OCI-LY7 (cell line): ENCODE data around the gene RAB40C. TPM values are rescaled to one million over a fixed set of nuclear protein-coding genes. Genes with fewer than 3 reads are reported as not detected.

Experiments
- BruUV-seq: library from RNA; stranded (reverse); fragments of 400-500 nt; replicated peaks from 2 replicates; lab custom pipeline; 2021; lab: Mats Ljungman, UMichigan
- CTCF ChIA-PET: fragments of 300-600 bp; sonication (Branson Sonifier 250); formaldehyde crosslinking; loops from one replicate; lab custom pipeline; 2022; ENCODE audit warnings: antibody characterized with exemption; ENCODE audit not compliant: unreplicated experiment; lab: Charles Lee
- POLR2A ChIA-PET: fragments of 300-600 bp; sonication (Branson Sonifier 250); formaldehyde crosslinking; loops from one replicate; lab custom pipeline; 2022; ENCODE audit warnings: antibody characterized with exemption; lab: Charles Lee
- DNase-seq: peaks from one replicate; pipeline ENCODE4 v3.0.0-alpha.2; 2015; ENCODE audit warnings: low spot score
- H2AFZ ChIP-seq: fragments of 200-600 bp; sonication (generic), shearing (Covaris generic); 2 replicates; pipeline ENCODE4 v1.6.1; 2014; ENCODE audit warnings: mild to moderate bottlenecking, antibody characterized with exemption, low read length, moderate library complexity
- H3K27ac ChIP-seq: fragments of 200-600 bp; sonication (generic); 2 replicates; pipeline ENCODE4 v1.5.1; 2014; ENCODE audit warnings: mixed run types, low read depth, mild to moderate bottlenecking, moderate library complexity, low read length, inconsistent platforms; ENCODE audit not compliant: poor library complexity, severe bottlenecking
- H3K36me3 ChIP-seq: fragments of 200-600 bp; sonication (generic); 2 replicates; pipeline ENCODE4 v1.6.1; 2014; ENCODE audit warnings: mild to moderate bottlenecking, antibody characterized with exemption, low read length, moderate library complexity, mixed read lengths; ENCODE audit not compliant: insufficient read depth
- H3K4me1 ChIP-seq: fragments of 200-600 bp; sonication (generic); 2 replicates; pipeline ENCODE4 v1.5.1; 2014; ENCODE audit warnings: mild to moderate bottlenecking, low read length; ENCODE audit not compliant: insufficient read depth, poor library complexity, severe bottlenecking
- H3K4me2 ChIP-seq: fragments of 200-600 bp; sonication (generic); 2 replicates; pipeline ENCODE4 v1.6.1; 2014; ENCODE audit warnings: mild to moderate bottlenecking, low read length
- H3K4me3 ChIP-seq: fragments of 200-600 bp; sonication (generic); 2 replicates; pipeline ENCODE4 v1.5.1; 2014; ENCODE audit warnings: mild to moderate bottlenecking, low read depth, low read length; ENCODE audit not compliant: poor library complexity, severe bottlenecking
- H3K79me2 ChIP-seq: fragments of 200-600 bp; sonication (generic); 2 replicates; pipeline ENCODE4 v1.6.1; 2016; ENCODE audit warnings: low read depth, mild to moderate bottlenecking, low read length, moderate library complexity, mixed read lengths; ENCODE audit not compliant: insufficient read depth
- H3K9me2 ChIP-seq: fragments of 200-600 bp; sonication (generic); 2 replicates; pipeline ENCODE4 v1.6.1; 2016; ENCODE audit warnings: mild to moderate bottlenecking, low read length, mixed read lengths; ENCODE audit not compliant: insufficient read depth
- H3K9me3 ChIP-seq: fragments of 200-600 bp; sonication (generic); 2 replicates; pipeline ENCODE4 v1.6.1; 2014; ENCODE audit warnings: mild to moderate bottlenecking, mixed run types, low read length, mixed read lengths
- H4K20me1 ChIP-seq: fragments of 200-600 bp; sonication (generic); 2 replicates; pipeline ENCODE4 v1.6.1; 2014; ENCODE audit warnings: mild to moderate bottlenecking, antibody characterized with exemption, low read length, moderate library complexity, mixed read lengths; ENCODE audit not compliant: insufficient read depth
- EZH2phosphoT487 ChIP-seq: fragments of 200-600 bp; sonication (generic); IDR thresholded peaks from 2 replicates; pipeline ENCODE4 v1.6.1; 2018; ENCODE audit warnings: low read depth, borderline replicate concordance, mild to moderate bottlenecking, mixed run types, antibody characterized with exemption, low read length, moderate library complexity, mixed read lengths
- intact Hi-C: fragments of 100-400 bp; cut with micrococcal nuclease; formaldehyde crosslinking; loops from one replicate; pipeline ENCODE4 v1.10.0; 2022; ENCODE audit not compliant: unreplicated experiment
- total RNA-seq, 2 experiments: library from RNA; depleted of rRNA in 1 of 2; stranded (reverse); fragments of >200 nt in 1 of 2; shearing (Covaris generic) in 1 of 2; gene quantifications; 2 replicates each; pipeline ENCODE4 v1.2.3, GENCODE V29; 2014 to 2022
- TF ChIP-seq, protein P1 (sequence below): fragments of 200-600 bp; sonication (generic); conservative IDR thresholded peaks from 2 replicates; pipeline ENCODE4 v1.5.1; 2014; ENCODE audit warnings: mild to moderate bottlenecking, antibody characterized with exemption, low read length, moderate library complexity, mixed read lengths

The RAB40C gene
- total RNA-seq, 2 experiments from 2014 or later = 19.3 to 20.9 TPM

DNA sequence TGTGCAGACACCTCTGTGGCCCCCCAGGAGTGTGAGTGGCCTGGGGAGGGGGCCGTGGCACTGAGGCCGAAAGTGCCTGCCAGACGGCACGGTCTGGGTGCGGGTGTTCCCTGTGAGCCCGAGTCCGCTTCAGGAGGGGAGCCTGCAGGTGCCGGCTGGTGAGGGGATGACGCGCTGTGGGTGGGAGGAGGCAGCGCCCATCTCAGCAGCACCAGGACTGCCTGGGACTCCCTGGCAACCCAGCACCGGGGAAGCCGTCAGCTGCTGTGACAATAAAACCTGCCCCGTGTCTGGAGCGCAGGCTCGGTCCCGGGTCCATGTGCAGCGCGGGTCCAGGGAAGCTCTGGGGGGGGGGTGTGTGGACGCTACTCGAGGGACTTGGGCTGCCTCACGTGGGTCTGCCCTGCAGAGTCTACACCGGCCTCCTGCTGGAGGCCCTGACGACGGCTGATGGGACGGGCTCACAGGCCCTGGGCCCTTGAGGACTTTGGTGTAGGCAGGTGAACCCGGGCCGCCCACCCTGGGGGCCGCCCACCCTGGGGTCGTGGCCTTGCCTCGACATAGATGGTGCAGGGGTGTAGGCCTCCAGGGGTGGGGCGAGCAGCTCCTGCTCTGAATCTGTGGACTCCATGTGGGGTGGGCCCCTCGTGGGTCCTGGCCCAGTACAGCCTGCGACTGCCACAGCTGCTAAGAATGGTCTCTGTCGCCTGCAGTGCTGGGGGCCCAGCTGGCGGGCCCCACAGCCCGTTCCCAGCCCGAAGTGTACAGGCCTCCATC lies 5.9 kb upstream of the RAB40C start:
- peaks cover 7% of the 10 kb centered on the region for H3K4me1 ChIP-seq
- no peak overlapping the region for H2AFZ ChIP-seq
- TF ChIP-seq EZH2phosphoT487 = no peak
- TF ChIP-seq, protein P1, sequence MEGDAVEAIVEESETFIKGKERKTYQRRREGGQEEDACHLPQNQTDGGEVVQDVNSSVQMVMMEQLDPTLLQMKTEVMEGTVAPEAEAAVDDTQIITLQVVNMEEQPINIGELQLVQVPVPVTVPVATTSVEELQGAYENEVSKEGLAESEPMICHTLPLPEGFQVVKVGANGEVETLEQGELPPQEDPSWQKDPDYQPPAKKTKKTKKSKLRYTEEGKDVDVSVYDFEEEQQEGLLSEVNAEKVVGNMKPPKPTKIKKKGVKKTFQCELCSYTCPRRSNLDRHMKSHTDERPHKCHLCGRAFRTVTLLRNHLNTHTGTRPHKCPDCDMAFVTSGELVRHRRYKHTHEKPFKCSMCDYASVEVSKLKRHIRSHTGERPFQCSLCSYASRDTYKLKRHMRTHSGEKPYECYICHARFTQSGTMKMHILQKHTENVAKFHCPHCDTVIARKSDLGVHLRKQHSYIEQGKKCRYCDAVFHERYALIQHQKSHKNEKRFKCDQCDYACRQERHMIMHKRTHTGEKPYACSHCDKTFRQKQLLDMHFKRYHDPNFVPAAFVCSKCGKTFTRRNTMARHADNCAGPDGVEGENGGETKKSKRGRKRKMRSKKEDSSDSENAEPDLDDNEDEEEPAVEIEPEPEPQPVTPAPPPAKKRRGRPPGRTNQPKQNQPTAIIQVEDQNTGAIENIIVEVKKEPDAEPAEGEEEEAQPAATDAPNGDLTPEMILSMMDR = no peak
- CTCF ChIA-PET = interaction anchor here (0.6 kb wide), 1 partner anchor 389 kb away, joined by 3 read pairs; no protein-coding TSS in a partner anchor
- no TSS peak for BruUV-seq
- H3K4me3 ChIP-seq = no peak overlapping the region
- H4K20me1 ChIP-seq = no peaks in the 10 kb centered on the region
- no peaks in the 10 kb centered on the region for H3K9me3 ChIP-seq
- DNase-seq = no peak
- H3K4me2 ChIP-seq = no peak overlapping the region
- H3K9me2 ChIP-seq = no peaks in the 10 kb centered on the region
- H3K27ac ChIP-seq = no peak overlapping the region
- intact Hi-C loops = no loop called here
- H3K36me3 ChIP-seq = peaks cover 4% of the 10 kb centered on the region; the same call in 1 of the 2 replicates
- peaks cover 12% of the 10 kb centered on the region; the same call in 1 of the 2 replicates for H3K79me2 ChIP-seq
- POLR2A ChIA-PET = no interaction called here

DNA sequence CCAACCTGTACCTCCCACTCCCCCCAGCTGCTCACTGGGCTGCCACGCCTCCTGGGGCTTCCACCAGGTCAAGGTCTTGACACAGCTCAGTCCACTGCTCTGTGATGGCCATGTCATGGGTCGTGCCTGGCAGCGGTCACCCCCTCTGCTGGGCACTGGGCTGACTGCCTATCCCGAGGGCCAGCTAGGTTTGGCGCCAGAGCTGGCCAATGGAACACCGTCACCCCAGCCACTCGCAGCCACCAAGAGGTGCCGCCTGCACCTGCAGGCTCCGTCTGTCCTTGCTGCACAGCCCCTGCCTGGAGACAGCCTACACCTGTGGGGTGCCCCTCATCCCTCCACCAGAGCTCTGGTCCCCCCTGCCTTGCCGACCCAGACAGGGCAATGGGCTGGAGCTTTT lies 4.5 kb upstream of the RAB40C start:
- intact Hi-C loops = no loop called here
- Histone ChIP-seq H3K27ac (no peak overlapping the region), H2AFZ (no peak overlapping the region), H3K4me1 (peaks cover 7% of the 10 kb centered on the region), H3K9me2 (no peaks in the 10 kb centered on the region), H3K4me3 (no peak overlapping the region), H3K9me3 (no peaks in the 10 kb centered on the region), H3K79me2 (peaks cover 13% of the 10 kb centered on the region; the same call in 1 of the 2 replicates), H3K4me2 (no peak overlapping the region), H3K36me3 (peaks cover 4% of the 10 kb centered on the region; the same call in 1 of the 2 replicates), H4K20me1 (no peaks in the 10 kb centered on the region)
- BruUV-seq = no TSS peak
- ChIA-PET POLR2A (no interaction called here), CTCF (no interaction called here)
- TF ChIP-seq, protein P1 = no peak
- TF ChIP-seq EZH2phosphoT487 = no peak
- peak; percentile 45 for DNase-seq

DNA sequence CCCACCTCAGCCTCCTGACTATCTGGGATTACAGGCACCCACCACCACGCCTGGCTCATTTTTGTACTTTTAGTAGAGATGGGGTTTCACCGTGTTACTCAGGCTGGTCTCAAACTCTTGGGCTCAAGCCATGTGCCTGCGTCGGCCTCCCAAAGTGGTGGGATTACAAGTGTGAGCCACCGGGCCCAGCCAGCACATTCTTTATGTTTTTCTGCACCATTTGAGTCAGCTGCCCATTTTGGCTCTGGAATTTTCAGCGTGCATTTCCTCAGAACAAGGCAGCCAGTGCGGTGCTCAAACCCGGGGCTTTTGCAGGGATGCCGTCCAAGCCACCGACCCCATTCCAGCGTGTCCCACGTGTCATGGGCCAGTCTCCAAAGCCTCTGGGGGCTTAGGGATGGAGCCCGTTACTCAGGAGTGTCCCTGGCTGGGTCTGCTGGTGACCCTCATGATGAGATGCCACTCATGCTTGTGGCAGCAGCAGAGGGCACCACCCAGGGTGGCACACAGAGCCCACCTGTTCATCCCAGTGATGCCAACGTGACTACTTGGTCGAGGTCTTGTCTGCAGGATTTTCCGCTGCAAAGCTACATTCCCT lies 3.7 kb upstream of the RAB40C start:
- Histone ChIP-seq H3K4me3 (no peak overlapping the region), H3K36me3 (peaks cover 4% of the 10 kb centered on the region; the same call in 1 of the 2 replicates), H3K27ac (no peak overlapping the region), H3K9me3 (no peaks in the 10 kb centered on the region), H4K20me1 (no peaks in the 10 kb centered on the region), H3K4me2 (no peak overlapping the region), H3K79me2 (peaks cover 20% of the 10 kb centered on the region; the same call in 1 of the 2 replicates), H3K4me1 (peaks cover 12% of the 10 kb centered on the region), H2AFZ (no peak overlapping the region), H3K9me2 (no peaks in the 10 kb centered on the region)
- TSS peak; percentile 42 for BruUV-seq
- TF ChIP-seq EZH2phosphoT487 = no peak
- TF ChIP-seq, protein P1 = no peak
- ChIA-PET POLR2A (no interaction called here), CTCF (no interaction called here)
- intact Hi-C loops = no loop called here
- no peak for DNase-seq
